ENCODE results near the gene POF1B. TPM values are rescaled to one million over a fixed set of nuclear protein-coding genes. Genes with fewer than 3 reads are reported as not detected.

Gene POF1B
- total RNA-seq, 1 donor from 2014 or later, result not detected

- DNase-seq (ENCODE audit: extremely low read depth, low read depth, low spot score), result no peak
Observed at GRCh38 chrX:85243761-85244449, 135.6 kb downstream of the POF1B start, which contains the start of the genes SATL1 and ZNF711. Gene SATL1 (minus strand): TSS chrX:85243779. CDS start chrX:85108968, 134,811 bp downstream. Gene ZNF711 (plus strand): TSS chrX:85243991. CDS start chrX:85247573, 3,582 bp downstream.

GRCh38 chrX:85243155-85243554, 136.3 kb downstream of the POF1B start:
- no peak for DNase-seq (ENCODE audit: extremely low read depth, low read depth, low spot score)

Other genes starting within 250 kb of the POF1B start
- gene SATL1, start 135.9 kb downstream of the POF1B start, total RNA-seq, result 0.06 TPM in 1 of 2 replicates, not detected in the other
- gene ZNF711, start 135.7 kb downstream of the POF1B start, total RNA-seq, result 1.4 and 3.3 TPM in 2 replicates

All from glomerular endothelial cell (primary cell).